NCI-H460 (cell line): Measurements from ENCODE around the gene KIF3C. TPM values are rescaled to one million over a fixed set of nuclear protein-coding genes. Genes with fewer than 3 reads are reported as not detected.
"Not testable (repeated sequence)": the region's sequence is repeated elsewhere in the genome, so short reads cannot be mapped to it uniquely, and the experiment has no call there.

Source experiments
- DNase-seq: peaks from one replicate; pipeline ENCODE4 v3.0.0-alpha.2; 2016; ENCODE audit warnings: low read depth; ENCODE audit errors: extremely low read depth
- polyA plus RNA-seq: library from polyadenylated mRNA; depleted of rRNA; stranded (reverse); fragments of >200 nt; gene quantifications from 2 replicates; pipeline ENCODE4 v1.2.3, GENCODE V29; 2014; cell fraction: nucleus; rRNA removed
- total RNA-seq: library from RNA; depleted of rRNA; stranded (reverse); fragments of >200 nt; shearing (Covaris generic); gene quantifications from 2 replicates; pipeline ENCODE4 v1.2.3, GENCODE V29; 2014; rRNA removed

Gene KIF3C
- 5.2 and 6.9 TPM in 2 replicates for total RNA-seq
- 3.8 and 6.8 TPM in 2 replicates for polyA plus RNA-seq

GRCh38 chr2:25982273-25982967 lies at the start of gene KIF3C:
KIF3C (minus strand) TSS chr2:25982497; CDS start chr2:25981917, 580 bp downstream.
- peak; percentile 29 for DNase-seq

- not testable (repeated sequence) for DNase-seq
Observed at GRCh38 chr2:26028083-26028482, 45.8 kb upstream of the KIF3C start.

DNA sequence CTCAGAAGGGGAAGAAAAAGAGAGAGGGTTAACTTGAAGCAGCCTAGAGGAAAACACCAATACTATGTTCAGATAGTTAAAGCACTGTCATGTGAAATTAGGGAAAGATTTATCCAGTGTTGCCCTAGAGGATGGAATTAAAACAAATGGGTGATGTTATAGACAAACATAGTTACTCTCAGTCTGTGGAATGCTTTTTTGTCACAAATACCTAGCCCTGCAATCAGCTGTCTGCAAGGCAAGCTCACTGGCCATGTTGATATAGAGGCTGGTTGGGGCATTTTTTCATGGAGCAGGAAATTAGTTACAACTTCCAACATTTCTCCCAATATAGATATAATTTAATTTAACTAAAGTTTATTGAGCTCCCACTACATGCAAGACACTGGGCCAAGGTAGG lies 43.2 kb upstream of the KIF3C start:
- no peak for DNase-seq

DNA sequence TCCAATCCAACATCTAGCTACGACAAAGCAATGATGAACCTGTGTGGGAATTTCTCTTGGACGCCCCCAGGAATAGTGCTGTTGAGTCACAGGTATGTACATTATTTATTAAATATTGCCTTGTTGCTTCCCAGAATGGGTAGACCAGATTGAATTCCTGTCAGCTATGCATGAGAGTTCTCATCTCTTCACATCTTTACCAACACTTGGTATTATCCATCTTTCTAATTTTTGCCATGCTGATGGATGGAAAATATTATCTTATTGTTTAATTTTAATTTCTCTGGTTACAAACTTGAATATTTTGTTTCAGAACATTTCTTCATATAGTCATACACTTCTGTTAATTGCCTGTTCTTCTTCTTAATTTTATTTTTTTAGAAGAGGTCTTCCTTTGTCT lies 42.0 kb upstream of the KIF3C start:
- no peak for DNase-seq

GRCh38 chr2:26020231-26020640 lies 37.9 kb upstream of the KIF3C start:
- DNase-seq = no peak

DNA sequence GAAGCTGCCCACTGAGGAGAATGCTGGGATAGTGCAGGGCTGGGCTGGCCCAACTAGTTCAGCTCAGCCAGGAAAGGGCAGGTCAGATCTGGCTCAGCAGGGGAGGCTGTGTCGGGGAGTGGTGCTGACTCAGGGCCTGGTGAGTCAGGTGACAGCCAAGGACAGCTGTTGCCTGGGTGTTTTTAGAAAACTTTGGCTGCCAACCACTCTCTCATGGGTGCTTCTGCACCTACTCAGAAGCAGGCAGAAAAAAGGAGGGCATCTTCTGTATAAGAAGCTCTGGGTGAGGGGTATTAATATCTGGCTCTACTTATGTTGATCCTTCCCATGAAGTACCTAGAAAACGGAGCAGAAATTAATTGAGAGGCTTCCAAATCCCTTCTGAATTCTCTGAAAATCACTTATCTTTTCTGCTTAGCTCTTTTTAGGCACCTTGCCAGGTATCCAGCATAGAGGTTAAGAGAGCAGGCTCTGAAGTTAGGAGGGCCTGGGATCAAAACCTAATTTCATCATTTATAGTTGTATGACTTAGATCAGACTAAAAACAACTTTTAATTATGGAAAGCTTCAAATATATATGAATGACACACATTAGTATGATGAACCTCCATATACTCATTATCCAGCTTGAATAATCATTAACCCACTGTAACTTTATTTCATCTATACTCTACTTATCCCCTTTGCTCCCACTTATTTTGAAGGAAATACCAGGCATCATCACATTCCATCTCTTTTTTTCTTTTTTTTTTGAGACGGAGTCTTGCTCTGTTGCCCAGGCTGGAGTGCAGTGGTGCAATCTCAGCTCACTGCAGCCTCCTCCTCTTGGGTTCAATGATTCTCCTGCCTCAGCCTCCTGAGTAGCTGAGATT lies 36.1 kb upstream of the KIF3C start:
- peak; percentile 65 for DNase-seq

DNA sequence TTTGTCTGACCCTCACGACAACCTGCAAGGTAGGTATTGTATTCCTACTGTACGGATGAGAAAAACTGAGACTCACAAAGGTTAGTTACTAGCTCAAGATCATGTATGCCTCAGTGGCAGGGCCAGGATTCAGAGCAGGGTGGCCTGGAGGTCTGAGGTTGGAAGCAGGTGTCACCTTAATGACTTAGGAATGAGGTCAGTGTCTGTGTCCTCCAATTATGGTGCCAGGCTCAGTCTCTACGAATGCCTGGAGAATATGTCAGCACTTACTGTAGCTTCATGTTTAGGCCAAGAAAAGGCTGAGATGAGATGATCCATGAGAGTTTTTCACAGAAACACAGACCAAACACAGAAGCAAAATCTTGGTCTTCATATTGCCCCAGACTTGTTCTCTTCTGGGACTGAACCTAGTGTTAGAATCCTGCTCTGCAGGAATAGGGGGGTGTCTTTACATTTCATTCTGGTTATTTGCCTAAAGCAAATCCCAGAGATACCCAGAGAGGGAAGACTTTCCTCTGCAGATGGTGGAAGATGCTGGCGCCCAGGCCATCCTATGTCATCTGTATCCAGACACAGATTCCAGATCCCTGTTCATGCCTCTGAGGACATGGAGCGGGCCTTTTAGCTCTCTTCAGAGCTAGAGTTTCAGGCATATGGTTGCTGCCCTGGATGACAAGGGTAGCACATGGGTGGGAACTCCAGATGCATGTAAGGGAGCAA lies 35.3 kb upstream of the KIF3C start:
- no peak for DNase-seq

DNA sequence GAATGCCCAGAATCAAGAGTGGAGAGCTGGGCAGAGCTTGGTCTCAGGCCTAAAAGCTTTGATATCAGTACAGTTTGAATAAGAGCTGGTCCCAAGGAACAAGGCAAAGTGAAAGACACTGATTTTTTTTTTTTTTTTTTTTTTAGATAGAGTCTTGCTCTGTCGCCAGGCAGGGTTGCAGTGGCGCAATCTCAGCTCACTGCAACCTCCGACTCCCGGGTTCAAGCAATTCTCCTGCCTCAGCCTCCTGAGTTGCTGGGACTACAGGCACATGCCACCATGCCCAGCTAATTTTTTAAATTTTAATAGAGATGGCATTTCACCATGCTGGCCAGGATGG lies 34.4 kb upstream of the KIF3C start:
- DNase-seq = not testable (repeated sequence)

DNA sequence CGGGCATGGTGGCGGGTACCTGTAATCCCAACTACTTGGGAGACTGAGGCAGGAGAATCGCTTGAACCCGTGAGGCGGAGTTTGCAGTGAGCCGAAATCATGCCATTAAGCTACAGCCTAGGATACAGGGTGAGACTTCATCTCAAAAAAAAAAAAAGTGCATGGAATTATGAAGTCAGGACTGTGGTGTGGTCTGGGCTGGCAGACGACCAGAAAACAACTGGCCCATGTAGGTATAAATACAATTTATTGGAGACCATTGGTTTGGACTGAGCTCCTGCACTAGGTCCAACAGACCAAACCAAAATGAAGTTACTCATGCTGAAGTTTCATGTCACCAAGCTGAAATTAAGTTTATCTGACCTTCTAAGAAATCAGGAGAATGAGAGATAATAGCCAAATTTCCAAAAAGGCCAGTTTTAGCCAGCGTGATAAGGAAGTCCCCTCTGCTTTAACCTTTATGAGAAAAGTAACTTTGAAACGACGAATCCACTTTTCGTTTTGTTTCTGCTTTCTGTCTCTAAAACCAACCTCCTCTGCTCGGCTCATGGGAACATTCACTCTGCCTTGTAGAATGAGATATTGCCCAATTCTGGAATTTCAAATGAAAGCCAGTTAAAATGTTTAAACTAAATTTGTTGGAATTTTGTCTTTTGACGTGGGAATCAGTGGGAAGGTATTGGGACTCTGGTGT lies 33.9 kb upstream of the KIF3C start:
- no peak for DNase-seq

DNA sequence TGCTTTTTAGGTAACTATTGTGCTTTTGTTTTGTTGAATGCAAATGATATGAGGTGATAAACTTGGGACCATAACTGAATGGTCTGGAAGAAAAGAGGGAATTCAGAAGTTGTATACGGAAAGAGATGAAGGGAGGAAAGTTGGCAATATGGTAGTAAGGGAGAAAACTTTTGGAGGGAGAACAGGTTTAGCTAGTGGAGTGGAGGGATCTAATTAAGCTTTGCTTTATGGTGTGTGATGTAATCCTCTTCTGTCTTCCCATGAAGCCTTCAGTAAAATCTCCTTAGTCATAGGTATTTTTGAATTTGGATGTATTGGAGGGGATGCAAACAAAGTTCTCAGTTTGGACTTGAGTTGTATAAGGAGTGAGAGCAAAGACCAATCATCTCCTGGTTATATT lies 31.4 kb upstream of the KIF3C start:
- DNase-seq = no peak

DNA sequence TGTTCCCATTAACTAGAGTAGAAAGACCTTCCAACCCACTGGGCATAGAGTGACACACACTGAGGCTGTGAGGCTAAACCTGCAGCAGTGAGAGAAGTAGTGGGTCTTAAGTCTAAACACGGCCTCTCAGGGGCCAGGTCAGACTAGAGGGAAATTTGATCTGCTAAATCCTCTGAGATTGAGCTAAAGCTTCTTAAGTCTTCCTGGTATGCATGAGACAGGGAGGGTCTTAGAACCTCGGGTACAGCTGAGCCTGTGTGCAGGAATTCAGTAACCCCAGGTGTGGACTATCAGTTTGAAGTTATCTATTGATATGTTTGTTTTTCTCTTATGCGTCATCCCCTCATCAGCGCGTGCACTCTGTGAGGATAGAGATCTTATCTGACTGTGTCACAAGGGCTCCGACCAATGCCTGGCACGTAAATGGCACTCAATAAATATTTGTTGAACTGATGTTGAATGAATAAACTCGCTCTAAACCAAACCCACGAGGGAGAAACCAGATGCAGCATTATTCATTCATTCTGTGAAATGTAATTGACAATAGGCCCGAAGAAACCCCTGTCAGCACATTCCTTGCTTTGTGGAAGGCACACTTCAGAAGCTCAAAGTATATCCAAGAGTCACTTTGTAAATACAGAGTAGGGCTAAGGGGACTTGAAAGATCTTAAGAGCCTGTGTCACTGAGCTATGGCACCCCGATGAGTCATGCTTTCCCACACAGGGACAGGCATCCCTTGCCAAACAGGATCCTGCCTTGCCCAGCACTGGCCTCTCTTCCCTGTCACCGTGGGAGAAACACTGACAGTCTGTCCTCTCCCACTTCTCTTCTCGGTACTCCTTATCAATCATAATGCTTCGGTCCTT lies 29.9 kb upstream of the KIF3C start:
- peak; percentile 95 for DNase-seq

DNA sequence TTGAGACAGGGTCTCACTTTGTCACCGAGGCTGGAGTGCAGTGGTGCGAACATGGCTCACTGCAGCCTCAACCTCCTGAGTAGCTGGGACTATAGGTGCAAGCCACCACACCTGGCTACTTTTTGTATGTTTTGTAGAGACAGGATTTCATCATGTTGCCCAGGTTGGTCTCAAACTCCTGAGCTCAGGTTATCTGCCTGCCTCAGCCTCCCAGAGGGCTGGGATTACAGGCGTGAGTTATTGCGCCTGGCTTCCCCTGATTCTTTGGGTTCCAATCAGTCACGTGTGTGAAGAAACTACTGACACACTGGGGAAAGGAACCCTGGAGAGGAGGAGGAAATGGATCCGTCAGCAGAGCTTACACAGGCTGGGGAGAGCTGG lies 29.3 kb upstream of the KIF3C start:
- no peak for DNase-seq

GRCh38 chr2:26010943-26011342 lies 28.6 kb upstream of the KIF3C start:
- DNase-seq = no peak

DNA sequence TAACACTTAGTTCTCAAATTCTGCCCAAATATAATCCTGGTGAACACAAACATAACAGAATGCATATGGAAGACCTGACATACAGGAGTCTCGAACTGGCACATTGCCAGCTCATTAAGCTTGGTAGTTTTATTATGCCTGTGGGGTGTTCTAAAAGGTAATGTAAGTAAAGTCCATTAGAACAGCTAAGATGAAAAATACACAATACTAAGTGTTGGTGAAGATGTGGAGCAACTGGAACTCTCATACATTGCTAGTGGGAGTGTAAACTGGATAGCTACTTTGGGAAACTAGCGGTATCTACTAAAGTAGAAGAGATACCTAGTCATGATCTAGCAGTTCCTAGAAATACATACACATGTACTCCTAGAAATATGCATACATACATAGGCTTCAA lies 27.3 kb upstream of the KIF3C start:
- DNase-seq = no peak

DNA sequence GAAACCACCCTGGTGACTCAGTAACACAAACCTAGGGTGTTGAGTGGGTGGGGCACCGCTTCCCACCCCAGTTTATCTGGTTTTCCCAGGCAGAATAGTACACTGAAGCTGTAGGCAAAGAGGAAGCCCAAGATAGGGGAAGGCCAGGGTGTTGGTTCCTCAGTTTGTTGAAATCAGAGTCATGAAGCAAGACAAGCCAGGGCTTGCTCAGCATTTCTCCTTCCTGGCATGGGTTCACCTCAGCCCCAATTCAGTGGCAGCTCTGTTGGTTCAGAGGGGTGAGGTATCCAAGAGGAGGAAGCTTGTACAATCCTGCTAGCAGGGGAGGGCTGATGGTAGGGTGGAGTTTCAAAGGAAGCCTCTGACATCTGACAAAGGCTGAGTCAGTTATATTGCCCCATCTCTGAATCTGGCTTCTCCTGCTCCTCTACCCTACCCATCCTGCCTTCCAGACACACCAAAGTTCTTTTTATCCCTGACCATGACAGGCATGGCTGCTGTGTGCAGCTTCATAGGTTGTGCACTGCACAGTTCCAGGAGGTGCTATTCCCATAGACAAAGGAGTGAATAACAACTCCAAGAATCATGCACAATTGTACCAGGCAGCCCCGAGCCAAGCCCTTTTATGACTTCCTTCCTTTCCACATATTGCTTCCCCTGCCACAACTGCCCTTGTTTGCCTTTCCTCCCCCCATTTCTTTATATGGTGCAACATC lies 26.7 kb upstream of the KIF3C start:
- peak; percentile 92 for DNase-seq

GRCh38 chr2:26008095-26008494 lies 25.8 kb upstream of the KIF3C start:
- no peak for DNase-seq

- no peak for DNase-seq
Observed at GRCh38 chr2:26002632-26003310, 20.5 kb upstream of the KIF3C start.

- no peak for DNase-seq
Observed at GRCh38 chr2:26001743-26002351, 19.6 kb upstream of the KIF3C start.
